GM21381 (cell line): Measurements from ENCODE around the gene WNK1.

Experiments
- ATAC-seq: cut with Tn5 transposase; IDR thresholded peaks from one replicate; pipeline ENCODE4 v1.9.1; 2021; ENCODE audit warnings: mild to moderate bottlenecking, moderate library complexity; ENCODE audit not compliant: unreplicated experiment

The WNK1 gene

GRCh38 chr12:851343-851742 lies 99.0 kb downstream of the WNK1 start:
- ATAC-seq, result no peak

DNA sequence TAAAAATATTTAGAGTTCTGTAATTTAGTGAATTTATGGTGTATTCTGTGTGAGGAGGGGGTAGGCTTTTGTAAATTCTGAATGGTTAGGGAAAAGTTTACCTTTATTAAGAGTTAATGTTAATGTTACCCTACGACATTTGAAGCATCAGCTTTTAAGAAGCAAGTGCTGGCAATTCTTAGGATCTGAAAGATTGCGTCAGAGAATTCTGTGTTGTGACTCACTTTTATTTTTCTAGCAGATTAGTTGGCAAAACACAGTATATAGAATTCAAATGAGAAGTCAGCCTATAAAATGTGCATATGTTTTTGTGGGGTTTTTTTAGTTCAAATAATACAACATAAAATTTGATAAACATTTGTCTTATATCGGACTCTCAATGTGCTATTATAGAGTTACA lies 99.5 kb downstream of the WNK1 start:
- no peak for ATAC-seq

- ATAC-seq, result no peak
These were observed 100.5 kb downstream of the WNK1 start for GRCh38 chr12:852864-853263.

GRCh38 chr12:857611-858010 lies 105.2 kb downstream of the WNK1 start:
- no peak for ATAC-seq

GRCh38 chr12:862303-862911 lies 110.0 kb downstream of the WNK1 start:
- ATAC-seq, result no peak

- ATAC-seq, result no peak
These were observed 110.9 kb downstream of the WNK1 start for GRCh38 chr12:863285-863684.

DNA sequence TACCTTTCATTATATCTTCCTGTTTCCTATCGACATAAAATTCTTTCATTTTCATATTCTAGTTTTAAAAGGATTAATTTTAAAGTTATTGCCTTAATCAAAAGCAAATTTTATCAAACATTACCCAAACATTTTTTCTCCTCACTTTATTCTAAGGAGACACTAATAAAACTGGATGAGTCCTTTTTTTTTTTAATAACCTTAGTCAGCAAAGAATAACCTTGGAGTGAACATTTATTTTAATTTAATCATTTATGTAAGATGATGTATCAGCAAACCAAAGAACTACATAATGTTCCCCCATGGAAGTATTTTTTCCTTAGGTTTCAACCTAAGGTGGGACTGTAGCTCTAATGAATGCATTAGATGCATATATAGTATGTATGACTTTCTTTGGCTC lies 113.2 kb downstream of the WNK1 start:
- ATAC-seq, result no peak

GRCh38 chr12:867905-868304 lies 115.5 kb downstream of the WNK1 start:
- ATAC-seq, result no peak

GRCh38 chr12:868722-869121 lies 116.3 kb downstream of the WNK1 start:
- ATAC-seq, result no peak

GRCh38 chr12:870378-870777 lies 118.0 kb downstream of the WNK1 start:
- no peak for ATAC-seq

GRCh38 chr12:873954-874353 lies 121.6 kb downstream of the WNK1 start:
- ATAC-seq, result no peak

GRCh38 chr12:879641-880040 lies 127.3 kb downstream of the WNK1 start:
- no peak for ATAC-seq

- ATAC-seq, result no peak
These were observed 128.3 kb downstream of the WNK1 start for GRCh38 chr12:880656-881055.

DNA sequence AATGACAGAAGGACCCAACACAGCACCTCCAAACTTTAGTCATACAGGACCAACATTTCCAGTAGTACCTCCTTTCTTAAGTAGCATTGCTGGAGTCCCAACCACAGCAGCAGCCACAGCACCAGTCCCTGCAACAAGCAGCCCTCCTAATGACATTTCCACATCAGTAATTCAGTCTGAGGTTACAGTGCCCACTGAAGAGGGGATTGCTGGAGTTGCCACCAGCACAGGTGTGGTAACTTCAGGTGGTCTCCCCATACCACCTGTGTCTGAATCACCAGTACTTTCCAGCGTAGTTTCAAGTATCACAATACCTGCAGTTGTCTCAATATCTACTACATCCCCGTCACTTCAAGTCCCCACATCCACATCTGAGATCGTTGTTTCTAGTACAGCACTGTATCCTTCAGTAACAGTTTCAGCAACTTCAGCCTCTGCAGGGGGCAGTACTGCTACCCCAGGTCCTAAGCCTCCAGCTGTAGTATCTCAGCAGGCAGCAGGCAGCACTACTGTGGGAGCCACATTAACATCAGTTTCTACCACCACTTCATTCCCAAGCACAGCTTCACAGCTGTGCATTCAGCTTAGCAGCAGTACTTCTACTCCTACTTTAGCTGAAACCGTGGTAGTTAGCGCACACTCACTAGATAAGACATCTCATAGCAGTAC lies 132.5 kb downstream of the WNK1 start:
- no peak for ATAC-seq

- no peak for ATAC-seq
These were observed 133.3 kb downstream of the WNK1 start for GRCh38 chr12:885701-886100.

GRCh38 chr12:886206-886605 lies 133.8 kb downstream of the WNK1 start:
- no peak for ATAC-seq

GRCh38 chr12:894226-894625 lies 141.8 kb downstream of the WNK1 start:
- ATAC-seq, result no peak

GRCh38 chr12:896031-896430 lies 143.7 kb downstream of the WNK1 start:
- ATAC-seq, result no peak

DNA sequence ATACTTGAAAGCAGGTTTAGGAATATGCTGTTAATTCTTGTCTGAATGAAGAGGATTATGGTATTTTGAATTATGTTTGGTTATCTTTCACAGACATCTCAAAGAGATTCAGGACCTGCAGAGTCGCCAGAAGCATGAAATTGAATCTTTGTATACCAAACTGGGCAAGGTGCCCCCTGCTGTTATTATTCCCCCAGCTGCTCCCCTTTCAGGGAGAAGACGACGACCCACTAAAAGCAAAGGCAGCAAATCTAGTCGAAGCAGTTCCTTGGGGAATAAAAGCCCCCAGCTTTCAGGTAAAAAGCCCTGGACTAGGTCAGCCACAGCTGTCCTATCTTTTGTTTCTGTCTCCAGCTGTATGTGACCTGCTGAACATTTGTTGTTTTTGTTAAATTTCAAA lies 145.0 kb downstream of the WNK1 start:
- no peak for ATAC-seq

- ATAC-seq, result no peak
These were observed 150.2 kb downstream of the WNK1 start for GRCh38 chr12:902581-902980.

- no peak for ATAC-seq
These were observed 150.7 kb downstream of the WNK1 start for GRCh38 chr12:903055-903454.

DNA sequence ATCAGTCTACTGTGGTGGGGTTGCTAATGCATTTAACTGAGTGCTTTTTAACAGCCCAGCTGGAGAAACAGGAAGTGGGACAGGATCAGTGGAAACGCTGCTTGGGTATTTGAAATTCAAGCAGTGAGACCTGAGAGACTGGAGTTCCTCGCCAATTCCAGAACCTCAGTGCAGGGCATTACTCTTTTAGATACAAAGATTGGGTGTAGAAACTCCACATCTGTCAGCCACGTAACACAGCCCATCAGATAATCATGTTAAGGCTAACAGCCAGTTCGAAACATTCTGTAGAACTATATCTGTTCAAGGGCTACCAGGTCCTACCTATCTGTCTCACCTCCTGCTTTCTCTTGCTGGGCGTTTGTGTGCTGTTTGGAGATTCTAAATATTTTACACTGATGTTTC lies 151.6 kb downstream of the WNK1 start:
- ATAC-seq, result no peak
